Skeletal muscle tissue (tissue), 4 donors: Measurements from ENCODE around the gene BCL2L13. TPM values are rescaled to one million over a fixed set of nuclear protein-coding genes. Genes with fewer than 3 reads are reported as not detected.
"Not testable (repeated sequence)": the region's sequence is repeated elsewhere in the genome, so short reads cannot be mapped to it uniquely, and the experiment has no call there.

Source experiments
- H3K27ac ChIP-seq: one replicate; pipeline ENCODE4 v1.7.0; 2013; ENCODE audit warnings: mild to moderate bottlenecking, low read depth, low read length, inconsistent platforms
- H3K27me3 ChIP-seq, 3 donors: one replicate each; pipeline ENCODE4 v1.7.0; 2013; ENCODE audit warnings: low read length in 3 of 3; ENCODE audit not compliant: control insufficient read depth in 3 of 3, insufficient read depth in 3 of 3
- H3K36me3 ChIP-seq, 3 donors: one replicate each; pipeline ENCODE4 v1.7.0; 2013; ENCODE audit warnings: low read length in 3 of 3; ENCODE audit not compliant: control insufficient read depth in 3 of 3, insufficient read depth in 3 of 3
- H3K4me1 ChIP-seq, 3 donors: one replicate each; pipeline ENCODE4 v1.7.0; 2013; ENCODE audit warnings: low read length in 3 of 3, mild to moderate bottlenecking in 3 of 3; ENCODE audit not compliant: control insufficient read depth in 3 of 3, insufficient read depth in 3 of 3
- H3K4me3 ChIP-seq, 3 donors: one replicate each; pipeline ENCODE4 v1.7.0; 2013; ENCODE audit warnings: low read length in 3 of 3
- H3K9ac ChIP-seq, 3 donors: one replicate each; pipeline ENCODE4 v1.7.0; 2013; ENCODE audit warnings: low read length in 3 of 3, mild to moderate bottlenecking in 3 of 3, moderate library complexity in 2 of 3, low read depth in 1 of 3
- H3K9me3 ChIP-seq, 3 donors: one replicate each; pipeline ENCODE4 v1.7.0; 2013; ENCODE audit warnings: low read length in 3 of 3; ENCODE audit not compliant: control insufficient read depth in 3 of 3
- total RNA-seq: library from RNA; depleted of rRNA; stranded (reverse); fragments of >200 nt; gene quantifications from one replicate; pipeline ENCODE4 v1.2.3, GENCODE V29; 2014
- donor health status: Osteomylitis.

BCL2L13 gene
- total RNA-seq, 1 donor from 2014 or later = 41.2 TPM

- Histone ChIP-seq H3K9me3 (no peaks in the 10 kb centered on the region), H3K4me3 (no peak overlapping the region), H3K27me3 (no peaks in the 10 kb centered on the region), H3K36me3 (peaks cover 0 to 4% (median 2%) of the 10 kb centered on the region in 3 donors), H3K27ac (no peak overlapping the region), H3K9ac (no peak overlapping the region), H3K4me1 (peaks cover 7 to 14% (median 11%) of the 10 kb centered on the region in 3 donors)
These were observed 37.0 kb downstream of the BCL2L13 start for GRCh38 chr22:17675584-17675983.

- Histone ChIP-seq H3K36me3 (peaks cover 0 to 2% (median 0%) of the 10 kb centered on the region in 3 donors), H3K4me3 (no peak overlapping the region), H3K9ac (no peak overlapping the region), H3K9me3 (no peaks in the 10 kb centered on the region), H3K27me3 (no peaks in the 10 kb centered on the region), H3K27ac (no peak overlapping the region), H3K4me1 (peaks cover 0 to 3% (median 0%) of the 10 kb centered on the region in 3 donors)
These were observed 40.3 kb downstream of the BCL2L13 start for GRCh38 chr22:17678817-17679385.

- Histone ChIP-seq H3K36me3 (peaks cover 1 to 10% (median 4%) of the 10 kb centered on the region in 3 donors), H3K9ac (no peak overlapping the region)
These were observed 45.7 kb downstream of the BCL2L13 start for GRCh38 chr22:17684245-17684644.

GRCh38 chr22:17692841-17693240 lies 54.3 kb downstream of the BCL2L13 start:
- Histone ChIP-seq H3K9ac (no peak overlapping the region), H3K27me3 (no peaks in the 10 kb centered on the region), H3K4me3 (no peak overlapping the region), H3K36me3 (peaks cover 2 to 26% (median 12%) of the 10 kb centered on the region in 3 donors), H3K9me3 (no peaks in the 10 kb centered on the region), H3K27ac (no peak overlapping the region), H3K4me1 (no peaks in the 10 kb centered on the region)

More at GRCh38 chr22:17684245-17684644, 45.7 kb downstream of the BCL2L13 start:
- no peak overlapping the region for H3K27ac ChIP-seq
- H3K4me1 ChIP-seq = no peaks in the 10 kb centered on the region
- no peaks in the 10 kb centered on the region for H3K27me3 ChIP-seq
- H3K4me3 ChIP-seq = no peak overlapping the region
- no peaks in the 10 kb centered on the region for H3K9me3 ChIP-seq

- H3K4me1 ChIP-seq = no peaks in the 10 kb centered on the region
- no peak overlapping the region for H3K9ac ChIP-seq
- H3K4me3 ChIP-seq = no peak overlapping the region
- H3K36me3 ChIP-seq = peaks cover 1 to 22% (median 9%) of the 10 kb centered on the region in 3 donors
- no peak overlapping the region for H3K27ac ChIP-seq
- no peaks in the 10 kb centered on the region for H3K27me3 ChIP-seq
- no peaks in the 10 kb centered on the region for H3K9me3 ChIP-seq
These were observed 55.6 kb downstream of the BCL2L13 start for GRCh38 chr22:17694193-17694592.

GRCh38 chr22:17694752-17695151 lies 56.2 kb downstream of the BCL2L13 start:
- Histone ChIP-seq H3K4me3 (no peak overlapping the region), H3K27ac (no peak overlapping the region), H3K9ac (no peak overlapping the region), H3K9me3 (no peaks in the 10 kb centered on the region), H3K27me3 (no peaks in the 10 kb centered on the region), H3K4me1 (no peaks in the 10 kb centered on the region), H3K36me3 (peaks cover 0 to 20% (median 7%) of the 10 kb centered on the region in 3 donors)

- H3K36me3 ChIP-seq = peaks cover 0 to 18% (median 7%) of the 10 kb centered on the region in 3 donors
These were observed 57.4 kb downstream of the BCL2L13 start for GRCh38 chr22:17695986-17696385.

GRCh38 chr22:17697196-17697595 lies 58.6 kb downstream of the BCL2L13 start:
- H3K4me3 ChIP-seq, H3K9me3 ChIP-seq, H3K4me1 ChIP-seq, H3K27me3 ChIP-seq, H3K9ac ChIP-seq, H3K27ac ChIP-seq: not testable (repeated sequence)
- H3K36me3 ChIP-seq = peaks cover 0 to 15% (median 9%) of the 10 kb centered on the region in 3 donors

More at GRCh38 chr22:17695986-17696385, 57.4 kb downstream of the BCL2L13 start:
- Histone ChIP-seq H3K9ac (no peak overlapping the region), H3K4me3 (no peak overlapping the region), H3K27me3 (no peaks in the 10 kb centered on the region), H3K4me1 (no peaks in the 10 kb centered on the region), H3K27ac (no peak overlapping the region), H3K9me3 (no peaks in the 10 kb centered on the region)

GRCh38 chr22:17698276-17698675 lies 59.7 kb downstream of the BCL2L13 start:
- H3K27me3 ChIP-seq, H3K4me3 ChIP-seq, H3K9me3 ChIP-seq, H3K9ac ChIP-seq, H3K4me1 ChIP-seq, H3K27ac ChIP-seq: not testable (repeated sequence)
- H3K36me3 ChIP-seq = peaks cover 2 to 16% (median 12%) of the 10 kb centered on the region in 3 donors

GRCh38 chr22:17698948-17699347 lies 60.4 kb downstream of the BCL2L13 start:
- Histone ChIP-seq H3K36me3 (peaks cover 2 to 22% (median 15%) of the 10 kb centered on the region in 3 donors), H3K9ac (no peak overlapping the region), H3K27me3 (no peaks in the 10 kb centered on the region), H3K4me3 (no peak overlapping the region), H3K9me3 (no peaks in the 10 kb centered on the region), H3K4me1 (no peaks in the 10 kb centered on the region), H3K27ac (no peak overlapping the region)
